Activated naive CD4-positive, alpha-beta T cell treated with anti-CD3 and anti-CD28 coated beads, Interleukin-2, amount 10 ng/mL, durations not matched to agents 7 days and 5 days (primary cell): ENCODE data around the gene ING4.

ENCODE experiments used
- CTCF ChIA-PET: fragments of 350-600 bp; sonication (Branson Sonifier 250); formaldehyde crosslinking; loops from one replicate; lab custom pipeline; 2021; ENCODE audit warnings: antibody characterized with exemption; lab: Charles Lee
- DNase-seq: peaks from one replicate; pipeline ENCODE4 v3.0.0-alpha.2; 2020
- H3K27ac Mint-ChIP-seq: one replicate; pipeline ENCODE4 v1.8.0; 2021; ENCODE audit warnings: mild to moderate bottlenecking, moderate library complexity, mixed read lengths
- H3K27me3 Mint-ChIP-seq: one replicate; pipeline ENCODE4 v1.8.0; 2021; ENCODE audit warnings: mild to moderate bottlenecking, mixed read lengths
- H3K36me3 Mint-ChIP-seq: one replicate; pipeline ENCODE4 v1.8.0; 2021; ENCODE audit warnings: mixed read lengths
- H3K4me1 Mint-ChIP-seq: one replicate; pipeline ENCODE4 v1.8.0; 2021; ENCODE audit warnings: mixed read lengths
- H3K4me3 Mint-ChIP-seq: one replicate; pipeline ENCODE4 v1.8.0; 2021; ENCODE audit warnings: mild to moderate bottlenecking, moderate library complexity, mixed read lengths
- H3K9me3 Mint-ChIP-seq: one replicate; pipeline ENCODE4 v1.8.0; 2021; ENCODE audit warnings: mixed read lengths

Gene ING4

GRCh38 chr12:6638305-6638704, 24.6 kb downstream of the ING4 start:
- peaks cover 3% of the 10 kb centered on the region for H3K36me3 Mint-ChIP-seq
- peaks cover 32% of the 10 kb centered on the region for H3K27me3 Mint-ChIP-seq
- no peak for DNase-seq
- peaks cover 20% of the 10 kb centered on the region for H3K4me1 Mint-ChIP-seq
- no peak overlapping the region for H3K4me3 Mint-ChIP-seq
- H3K9me3 Mint-ChIP-seq, result peaks cover 3% of the 10 kb centered on the region
- no peak overlapping the region for H3K27ac Mint-ChIP-seq
- CTCF ChIA-PET, result no interaction called here

GRCh38 chr12:6635856-6636531, 26.9 kb downstream of the ING4 start, which contains the start of gene LPAR5:
TSS of gene LPAR5 (minus strand) at chr12:6635959. CDS start at chr12:6621248, 14,711 bp downstream.
- Mint-ChIP-seq H3K36me3 (no peaks in the 10 kb centered on the region), H3K9me3 (no peaks in the 10 kb centered on the region), H3K4me1 (peaks cover 43% of the 10 kb centered on the region), H3K27ac (peak within 1 kb of the TSS; percentile 35), H3K27me3 (peaks cover 20% of the 10 kb centered on the region), H3K4me3 (peak within 1 kb of the TSS; percentile 64)
- DNase-seq, result peak; percentile 34
- CTCF ChIA-PET, result no interaction called here

DNA sequence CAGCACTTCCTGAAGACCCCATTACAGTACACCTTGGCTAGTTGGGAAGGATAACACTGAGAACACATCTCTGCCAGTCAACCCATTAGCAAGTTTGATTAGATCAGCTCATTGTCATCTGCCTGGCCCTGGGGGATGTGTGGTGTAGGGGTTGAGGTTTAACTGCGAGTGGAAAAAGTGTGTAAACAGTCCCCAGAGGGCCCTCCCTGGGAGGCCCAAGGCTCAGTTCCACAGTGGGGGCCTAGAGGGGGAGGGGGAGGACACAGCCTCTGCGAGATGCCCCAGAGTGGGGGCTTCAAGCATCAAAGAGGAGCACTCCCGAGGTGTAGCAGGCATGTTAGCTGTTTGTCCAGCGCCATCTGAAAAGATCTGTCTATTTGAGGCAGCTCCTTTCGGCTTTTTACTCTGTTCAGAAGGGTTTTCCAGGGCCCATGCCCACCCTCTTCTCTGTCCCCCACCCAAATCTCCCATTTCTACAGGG, 27.5 kb downstream of the ING4 start:
- DNase-seq, result peak; percentile 46
- Mint-ChIP-seq H3K4me1 (peaks cover 49% of the 10 kb centered on the region), H3K27me3 (peaks cover 17% of the 10 kb centered on the region), H3K27ac (peak overlapping the region; percentile 35), H3K36me3 (no peaks in the 10 kb centered on the region), H3K4me3 (peak overlapping the region; percentile 64), H3K9me3 (no peaks in the 10 kb centered on the region)
- CTCF ChIA-PET, result no interaction called here

DNA sequence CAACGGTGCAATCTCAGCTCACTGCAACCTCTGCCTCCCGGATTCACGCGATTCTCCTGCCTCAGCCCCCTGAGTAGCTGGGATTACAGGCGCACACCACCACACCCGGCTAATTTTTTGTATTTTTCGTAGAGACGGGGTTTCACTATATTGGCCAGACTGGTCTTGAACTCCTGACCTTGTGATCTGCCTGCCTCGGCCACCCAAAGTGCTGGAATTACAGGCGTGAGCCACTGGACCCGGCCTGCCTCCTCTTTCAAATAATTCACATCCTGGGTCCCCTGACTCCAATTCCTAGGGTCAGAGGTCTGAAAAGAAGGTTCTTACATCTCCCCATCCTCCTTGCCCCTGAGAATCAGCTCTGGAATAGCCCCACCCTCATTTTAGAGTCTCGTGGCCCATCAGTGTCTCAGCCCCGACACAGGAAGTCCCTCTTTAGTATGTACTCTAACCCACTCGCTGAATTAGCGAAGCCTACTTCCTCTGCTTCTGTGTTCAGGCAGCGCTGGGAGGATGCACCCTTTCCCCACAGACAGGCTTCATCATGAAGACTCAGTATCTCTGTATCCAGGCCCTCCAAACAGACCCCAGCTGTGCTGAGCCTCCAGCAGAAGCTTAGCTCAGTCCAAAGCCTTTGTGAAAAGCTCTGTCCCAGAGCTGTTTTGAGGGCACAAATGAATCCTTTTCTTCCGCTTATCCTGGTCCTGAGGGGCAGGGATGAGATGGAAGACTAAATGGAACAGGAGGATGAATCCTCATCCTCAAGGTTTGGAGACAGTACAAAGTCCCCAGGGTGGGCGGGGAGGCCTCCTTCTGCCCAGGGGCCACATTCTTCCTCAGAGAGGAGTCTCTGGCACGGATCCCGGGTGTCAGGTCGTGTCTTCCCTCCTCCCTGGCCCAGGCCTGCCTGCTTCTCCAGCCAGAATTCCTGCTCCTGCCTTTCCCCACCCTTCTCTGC, 30.6 kb downstream of the ING4 start:
- peaks cover 6% of the 10 kb centered on the region for H3K27me3 Mint-ChIP-seq
- peak overlapping the region; percentile 94 for H3K27ac Mint-ChIP-seq
- peak overlapping the region; percentile 75 for H3K4me3 Mint-ChIP-seq
- H3K4me1 Mint-ChIP-seq, result peaks cover 61% of the 10 kb centered on the region
- DNase-seq, result peak; percentile 68
- no peaks in the 10 kb centered on the region for H3K36me3 Mint-ChIP-seq
- H3K9me3 Mint-ChIP-seq, result no peaks in the 10 kb centered on the region
- CTCF ChIA-PET, result interaction anchor here (1.4 to 2.3 kb wide), 4 partner anchors 11 to 52 kb away, joined by 4 to 17 read pairs (median 6); no protein-coding TSS in a partner anchor

DNA sequence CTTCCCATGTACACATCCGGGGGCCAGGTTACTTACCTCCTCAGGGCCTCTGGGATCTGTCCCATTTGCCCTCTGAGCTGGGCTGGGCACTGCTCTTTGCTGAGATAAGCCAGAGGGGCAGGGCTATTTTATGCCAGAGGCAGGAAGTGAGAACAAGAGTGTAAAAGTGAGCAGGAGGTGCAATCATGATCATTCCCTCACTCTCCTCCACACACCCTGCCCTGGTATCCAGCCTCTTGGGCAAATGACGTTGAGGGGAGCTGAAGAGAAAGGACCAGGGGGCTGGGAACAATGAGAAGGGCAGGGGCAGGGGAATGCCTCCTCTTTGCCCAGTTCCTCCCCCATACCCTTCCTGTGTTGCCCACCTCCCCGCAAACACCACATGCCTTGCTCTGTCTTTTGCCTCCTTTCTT, 31.4 kb downstream of the ING4 start:
- H3K4me1 Mint-ChIP-seq, result peaks cover 65% of the 10 kb centered on the region
- DNase-seq, result peak; percentile 45
- no peaks in the 10 kb centered on the region for H3K36me3 Mint-ChIP-seq
- peak overlapping the region; percentile 94 for H3K27ac Mint-ChIP-seq
- H3K4me3 Mint-ChIP-seq, result peak overlapping the region; percentile 75
- peaks cover 6% of the 10 kb centered on the region for H3K27me3 Mint-ChIP-seq
- H3K9me3 Mint-ChIP-seq, result no peaks in the 10 kb centered on the region
- CTCF ChIA-PET, result interaction anchor here (0.7 to 2.3 kb wide), 5 partner anchors 11 to 53 kb away, joined by 3 to 17 read pairs (median 6); no protein-coding TSS in a partner anchor

- CTCF ChIA-PET, result interaction anchor here (0.7 to 2.3 kb wide), 4 partner anchors 10 to 54 kb away, joined by 3 to 17 read pairs (median 4); no protein-coding TSS in a partner anchor
- Mint-ChIP-seq H3K36me3 (no peaks in the 10 kb centered on the region), H3K4me3 (peak overlapping the region; percentile 75), H3K4me1 (peaks cover 61% of the 10 kb centered on the region), H3K27me3 (no peaks in the 10 kb centered on the region), H3K9me3 (no peaks in the 10 kb centered on the region), H3K27ac (peak overlapping the region; percentile 94)
- DNase-seq, result no peak
Observed at GRCh38 chr12:6630736-6631135, 32.2 kb downstream of the ING4 start.

DNA sequence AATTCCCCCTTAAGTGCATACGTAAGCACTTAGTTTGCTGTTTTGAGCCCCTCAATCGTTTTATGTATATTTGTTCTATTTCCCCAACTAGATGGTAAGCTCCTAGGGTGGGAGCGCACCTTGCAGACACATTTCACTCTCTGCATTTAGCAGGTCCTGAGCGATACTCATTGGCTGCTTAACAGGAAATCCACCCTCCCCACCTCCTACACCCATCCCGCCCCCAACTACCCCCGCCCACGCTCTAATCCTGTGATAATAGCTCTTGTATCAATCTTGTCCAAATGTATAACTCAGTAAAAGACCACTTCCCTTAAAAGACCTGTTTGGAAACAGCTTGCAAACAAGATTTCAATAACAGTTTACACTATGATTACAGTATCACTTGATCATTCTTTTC, 35.3 kb downstream of the ING4 start:
- peak; percentile 67 for DNase-seq
- H3K4me3 Mint-ChIP-seq, result peak overlapping the region; percentile 74
- no peaks in the 10 kb centered on the region for H3K27me3 Mint-ChIP-seq
- H3K36me3 Mint-ChIP-seq, result no peaks in the 10 kb centered on the region
- H3K27ac Mint-ChIP-seq, result peak overlapping the region; percentile 65
- CTCF ChIA-PET, result interaction anchor here (0.8 to 1.5 kb wide), 3 partner anchors 9 to 197 kb away, joined by 4 to 6 read pairs (median 5); no protein-coding TSS in a partner anchor
- H3K9me3 Mint-ChIP-seq, result no peaks in the 10 kb centered on the region
- H3K4me1 Mint-ChIP-seq, result peaks cover 43% of the 10 kb centered on the region

DNA sequence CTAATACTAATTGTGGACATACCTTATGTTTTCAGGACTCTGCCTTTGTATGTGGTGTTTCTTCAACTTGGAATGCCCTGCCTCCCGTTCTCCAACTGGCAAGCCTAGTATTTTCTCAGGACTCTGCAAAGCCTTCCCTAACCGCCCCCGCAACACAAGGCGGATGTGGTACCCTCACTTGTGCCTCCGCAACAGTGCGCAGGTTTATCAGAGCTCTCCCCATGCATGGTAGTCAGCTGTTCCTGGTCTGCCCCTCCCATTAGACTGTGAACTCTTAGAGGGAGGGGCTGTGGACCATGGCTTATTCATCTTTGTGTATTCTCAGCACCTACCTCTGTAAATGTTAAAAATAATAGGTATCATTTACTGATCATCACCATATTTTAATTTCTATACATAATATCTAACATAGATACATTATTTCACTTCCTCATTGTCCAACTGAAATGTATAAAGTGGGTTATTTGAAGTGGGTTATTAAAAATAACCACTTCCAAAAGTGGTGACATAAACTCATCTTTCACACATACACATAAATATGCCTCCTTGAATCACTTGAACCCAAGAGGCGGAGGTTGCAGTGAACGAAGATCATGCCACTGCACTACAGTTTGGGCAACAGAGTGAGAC, 36.1 kb downstream of the ING4 start:
- DNase-seq, result no peak
- Mint-ChIP-seq H3K4me1 (peaks cover 34% of the 10 kb centered on the region), H3K27me3 (no peaks in the 10 kb centered on the region), H3K4me3 (peak overlapping the region; percentile 74), H3K9me3 (no peaks in the 10 kb centered on the region), H3K36me3 (no peaks in the 10 kb centered on the region), H3K27ac (peak overlapping the region; percentile 16)
- CTCF ChIA-PET, result interaction anchor here (1.2 to 1.5 kb wide), 2 partner anchors 8 to 198 kb away, joined by 4 to 6 read pairs; no protein-coding TSS in a partner anchor

DNA sequence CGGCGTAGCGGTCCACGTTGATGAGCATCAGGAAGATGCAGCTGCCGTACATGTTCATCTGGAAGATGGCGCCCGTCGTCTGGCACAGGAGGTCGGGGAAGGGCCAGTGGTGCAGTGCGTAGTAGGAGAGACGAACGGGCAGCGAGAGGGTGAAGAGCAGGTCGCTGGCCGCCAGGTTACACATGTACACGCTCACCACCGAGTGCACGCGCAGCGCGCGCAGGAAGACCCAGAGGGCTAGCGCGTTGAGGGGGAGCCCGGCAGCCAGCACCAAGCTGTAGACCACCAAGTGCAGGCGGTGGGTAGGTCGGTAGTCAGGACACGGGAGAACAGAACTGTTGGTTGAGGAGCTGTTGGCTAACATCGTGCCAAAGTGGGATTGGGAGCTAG, 42.0 kb downstream of the ING4 start:
- Mint-ChIP-seq H3K27me3 (no peaks in the 10 kb centered on the region), H3K9me3 (no peaks in the 10 kb centered on the region), H3K27ac (peak overlapping the region; percentile 65), H3K36me3 (peaks cover 10% of the 10 kb centered on the region), H3K4me3 (peak overlapping the region; percentile 38), H3K4me1 (peaks cover 13% of the 10 kb centered on the region)
- CTCF ChIA-PET, result interaction anchor here (0.7 to 4.1 kb wide), 14 partner anchors 10 to 213 kb away, joined by 3 to 30 read pairs (median 5); partner anchors contain the start of gene ZNF384
- no peak for DNase-seq

GRCh38 chr12:6620137-6620884, 42.6 kb downstream of the ING4 start:
- H3K9me3 Mint-ChIP-seq, result no peaks in the 10 kb centered on the region
- peak; percentile 66 for DNase-seq
- no peaks in the 10 kb centered on the region for H3K27me3 Mint-ChIP-seq
- peak overlapping the region; percentile 38 for H3K4me3 Mint-ChIP-seq
- H3K4me1 Mint-ChIP-seq, result peaks cover 13% of the 10 kb centered on the region
- H3K27ac Mint-ChIP-seq, result no peak overlapping the region
- H3K36me3 Mint-ChIP-seq, result peaks cover 10% of the 10 kb centered on the region
- CTCF ChIA-PET, result interaction anchor here (0.8 to 4.1 kb wide), 16 partner anchors 9 to 215 kb away, joined by 3 to 30 read pairs (median 5); no protein-coding TSS in a partner anchor

- H3K4me1 Mint-ChIP-seq, result peaks cover 23% of the 10 kb centered on the region
Observed at GRCh38 chr12:6618483-6619225, 44.3 kb downstream of the ING4 start.

GRCh38 chr12:6615802-6616201, 47.1 kb downstream of the ING4 start:
- no peak for DNase-seq
- CTCF ChIA-PET, result interaction anchor here (0.6 to 1.6 kb wide), 4 partner anchors 17 to 219 kb away, joined by 4 to 6 read pairs (median 4); no protein-coding TSS in a partner anchor
- peaks cover 10% of the 10 kb centered on the region for H3K36me3 Mint-ChIP-seq
- H3K27me3 Mint-ChIP-seq, result no peaks in the 10 kb centered on the region
- no peaks in the 10 kb centered on the region for H3K9me3 Mint-ChIP-seq
- peak overlapping the region; percentile 21 for H3K27ac Mint-ChIP-seq
- H3K4me1 Mint-ChIP-seq, result peaks cover 43% of the 10 kb centered on the region
- H3K4me3 Mint-ChIP-seq, result no peak overlapping the region

More at GRCh38 chr12:6618483-6619225, 44.3 kb downstream of the ING4 start:
- no peak overlapping the region for H3K4me3 Mint-ChIP-seq
- H3K9me3 Mint-ChIP-seq, result no peaks in the 10 kb centered on the region
- DNase-seq, result no peak
- H3K27me3 Mint-ChIP-seq, result no peaks in the 10 kb centered on the region
- H3K36me3 Mint-ChIP-seq, result peaks cover 10% of the 10 kb centered on the region
- CTCF ChIA-PET, result interaction anchor here (0.9 to 4.1 kb wide), 9 partner anchors 9 to 207 kb away, joined by 3 to 30 read pairs (median 6); no protein-coding TSS in a partner anchor
- no peak overlapping the region for H3K27ac Mint-ChIP-seq
